HepG2 (cell line): ENCODE measurements around the gene C10orf71. TPM values are rescaled to one million over a fixed set of nuclear protein-coding genes. Genes with fewer than 3 reads are reported as not detected.

Source experiments
- ATAC-seq: fragments of 200-7000 bp; cut with Tn5 transposase; 3 replicates; pipeline ENCODE4 v1.9.1; 2020; ENCODE audit warnings: mild to moderate bottlenecking, moderate library complexity
- BruUV-seq: library from RNA; stranded (reverse); fragments of 400-500 nt; replicated peaks from 2 replicates; lab custom pipeline; 2021; lab: Mats Ljungman, UMichigan
- CTCF ChIA-PET: fragments of 300-600 bp; formaldehyde crosslinking; extraction: SDS; loops from one replicate; lab custom pipeline; 2021; ENCODE audit warnings: low total read pairs, inconsistent platforms, low intra/inter-chr PET ratio; lab: Yijun Ruan, JAX
- POLR2A ChIA-PET: fragments of 350-600 bp; sonication (Branson Sonifier 250); formaldehyde crosslinking; loops from one replicate; lab custom pipeline; 2020; ENCODE audit warnings: antibody characterized with exemption, inconsistent platforms; lab: Yijun Ruan, JAX
- DNase-seq: peaks from one replicate; pipeline ENCODE4 v3.0.0-alpha.2; 2015; ENCODE audit warnings: low spot score
- FAIRE-seq: peaks from 3 replicates; lab custom pipeline; 2011; peaks lifted over from hg19 to GRCh38; lab: Jason Lieb, UNC
- H2AFZ ChIP-seq: one replicate; pipeline ENCODE4 v1.6.1; 2011; ENCODE audit warnings: low read length, inconsistent platforms
- H3K27ac ChIP-seq: fragments of 300-600 bp; 3 replicates; pipeline ENCODE4 v1.8.0; 2011; ENCODE audit warnings: mixed run types, mild to moderate bottlenecking, mixed read lengths, low read length, inconsistent platforms; ENCODE audit not compliant: insufficient read depth; ENCODE audit errors: extremely low read length
- H3K27me3 ChIP-seq, 2 experiments: fragments of 200-600 bp in 1 of 2; 2 replicates in 1 of 2; 3 replicates in 1 of 2; pipeline versions ENCODE4 v1.6.0 to v1.8.0; 2011; ENCODE audit warnings: low read length in 2 of 2, mild to moderate bottlenecking in 2 of 2, moderate library complexity in 2 of 2, inconsistent platforms in 1 of 2; ENCODE audit not compliant: insufficient read depth in 2 of 2, control insufficient read depth in 1 of 2
- H3K36me3 ChIP-seq, 2 experiments: fragments of 200-600 bp in 1 of 2; replicated peaks in 1 of 2; 2 replicates in 1 of 2; 3 replicates in 1 of 2; pipeline versions ENCODE4 v1.5.1 to v1.8.0; 2011; ENCODE audit warnings: low read length in 2 of 2, inconsistent platforms in 1 of 2; ENCODE audit not compliant: insufficient read depth in 2 of 2, control insufficient read depth in 1 of 2
- H3K4me1 ChIP-seq: 2 replicates; pipeline ENCODE4 v1.5.1; 2012; ENCODE audit warnings: low read length, inconsistent platforms; ENCODE audit not compliant: insufficient read depth
- H3K4me2 ChIP-seq: 2 replicates; pipeline ENCODE4 v1.6.0; 2011; ENCODE audit warnings: low read depth, low read length, inconsistent platforms
- H3K4me3 ChIP-seq, 3 experiments: fragments of 200-600 bp in 1 of 3; sonication (generic), shearing (Covaris generic) in 1 of 3; replicated peaks in 1 of 3; 2 replicates each; pipeline ENCODE4 v1.5.1; 2011 to 2016; ENCODE audit warnings: low read length in 3 of 3, inconsistent platforms in 2 of 3, low read depth in 2 of 3, mild to moderate bottlenecking in 2 of 3, control low read depth in 1 of 3, mixed read lengths in 1 of 3; ENCODE audit not compliant: insufficient read depth in 1 of 3
- H3K79me2 ChIP-seq: one replicate; pipeline ENCODE4 v1.6.1; 2011; ENCODE audit warnings: low read length, inconsistent platforms; ENCODE audit not compliant: insufficient read depth
- H3K9ac ChIP-seq: 2 replicates; pipeline ENCODE4 v1.6.0; 2011; ENCODE audit warnings: mild to moderate bottlenecking, low read depth, low read length, inconsistent platforms; ENCODE audit not compliant: insufficient read depth
- H3K9me3 ChIP-seq: 2 replicates; pipeline ENCODE4 v1.5.1; 2012; ENCODE audit warnings: mild to moderate bottlenecking, low read length
- H4K20me1 ChIP-seq: 2 replicates; pipeline ENCODE4 v1.6.0; 2011; ENCODE audit warnings: inconsistent platforms, mild to moderate bottlenecking, low read length, moderate library complexity; ENCODE audit not compliant: insufficient read depth
- CC2D1A ChIP-seq: sonication (generic); formaldehyde crosslinking; IDR thresholded peaks from 2 replicates; pipeline ENCODE4 v1.8.1; 2023; ENCODE audit warnings: mild to moderate bottlenecking, missing genetic modification reagents
- CENPX ChIP-seq: sonication (generic); formaldehyde crosslinking; IDR thresholded peaks from 2 replicates; pipeline ENCODE4 v1.9.0; 2021; ENCODE audit warnings: mild to moderate bottlenecking, missing genetic modification reagents, moderate library complexity
- MYC ChIP-seq: sonication (generic); formaldehyde crosslinking; IDR thresholded peaks from 2 replicates; pipeline ENCODE4 v1.9.0; 2021; ENCODE audit warnings: missing genetic modification reagents, borderline replicate concordance
- NFE2 ChIP-seq: sonication (generic); formaldehyde crosslinking; IDR thresholded peaks from 2 replicates; pipeline ENCODE4 v1.4.0; 2020; ENCODE audit warnings: missing genetic modification reagents
- RXRA ChIP-seq: sonication (generic); formaldehyde crosslinking; IDR thresholded peaks from 2 replicates; pipeline ENCODE4 v1.5.1; 2020; ENCODE audit warnings: missing genetic modification reagents
- ZSCAN20 ChIP-seq: sonication (generic); formaldehyde crosslinking; IDR thresholded peaks from 2 replicates; pipeline ENCODE4 v1.4.0; 2020; ENCODE audit warnings: missing genetic modification reagents, mild to moderate bottlenecking, borderline replicate concordance
- ZSCAN31 ChIP-seq: sonication (generic); formaldehyde crosslinking; IDR thresholded peaks from 2 replicates; pipeline ENCODE4 v1.5.0; 2020; ENCODE audit warnings: low read depth, mild to moderate bottlenecking, missing genetic modification reagents
- WGBS: methylation state at CpG from one replicate; pipeline ENCODE4 v1.1.6; 2017; ENCODE audit warnings: low lambda C conversion rate; 5-methylcytosine and 5-hydroxymethylcytosine counted together
- in situ Hi-C: cut with HindIII; loops from 2 replicates; pipeline ENCODE4 v1.10.0; 2017; ENCODE audit warnings: low pct_unique_long_range_greater_than_20kb; ENCODE audit not compliant: extremely low pct_ligation_motif_present
- intact Hi-C: fragments of 100-400 bp; cut with micrococcal nuclease; formaldehyde crosslinking; loops from one replicate; pipeline ENCODE4 v1.10.0; 2022; ENCODE audit not compliant: unreplicated experiment
- polyA plus RNA-seq, 8 experiments: library from polyadenylated mRNA; depleted of rRNA in 3 of 8; stranded (reverse) in 7 of 8; unstranded in 1 of 8; fragments of >200 nt; fragmentation: Illumina TruSeq in 4 of 8; extraction: Trizol in 4 of 8; gene quantifications; 2 replicates each; pipeline versions ENCODE4 v1.2.1 to v1.2.3, GENCODE V29; 2011 to 2016; ENCODE audit warnings: low read depth in 4 of 8, missing spikeins in 1 of 8, mixed read lengths in 1 of 8; ENCODE audit not compliant: insufficient read depth in 1 of 8
- total RNA-seq, 5 experiments: library from RNA; depleted of rRNA; stranded (reverse); fragments of >200 nt; fragmentation: Illumina TruSeq; extraction: Trizol; gene quantifications; 2 replicates each; pipeline ENCODE4 v1.2.3, GENCODE V29; 2016; ENCODE audit warnings: low read depth in 1 of 5
- TF ChIP-seq, protein P1 (sequence below): sonication (generic); formaldehyde crosslinking; IDR thresholded peaks from 2 replicates; pipeline ENCODE4 v1.4.0; 2020; ENCODE audit warnings: missing genetic modification reagents, borderline replicate concordance
- TF ChIP-seq, protein P2 (sequence below): sonication (generic); formaldehyde crosslinking; conservative IDR thresholded peaks from 2 replicates; pipeline ENCODE4 v1.4.0; 2020; ENCODE audit warnings: mild to moderate bottlenecking, missing genetic modification reagents, moderate library complexity

C10orf71 gene
- total and polyA plus RNA-seq, 2 of the 13 experiments (the other 11 are each of a cell fraction or from before 2014, with no cell fraction given) = not detected

DNA sequence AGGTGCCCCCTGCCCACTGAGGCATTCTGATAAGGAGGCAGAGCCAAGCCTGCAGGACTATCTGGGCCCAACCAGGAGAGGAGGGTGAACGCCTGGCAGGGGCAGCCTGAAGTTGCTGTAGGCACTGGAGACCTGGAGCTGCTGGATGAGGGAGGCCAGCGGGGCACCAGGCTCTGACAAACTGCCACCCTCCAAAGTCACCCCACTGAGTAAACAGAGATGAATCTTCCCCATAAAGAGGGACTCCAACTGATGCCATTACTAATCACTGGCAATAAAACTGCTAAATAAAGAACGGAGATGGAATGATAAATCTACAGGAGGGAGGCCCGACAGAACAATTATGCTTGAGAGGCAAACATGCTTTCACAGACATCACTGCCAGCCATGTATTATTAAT lies 52.7 kb downstream of the C10orf71 start:
- no peak overlapping the region for H3K9ac ChIP-seq
- ATAC-seq (no peak), DNase-seq (no peak), FAIRE-seq (no peak)
- H3K36me3 ChIP-seq = no peaks in the 10 kb centered on the region
- H3K4me2 ChIP-seq = no peak overlapping the region
- no peak overlapping the region for H3K27ac ChIP-seq
- ChIA-PET CTCF (no interaction called here), POLR2A (no interaction called here)
- H3K4me1 ChIP-seq = no peaks in the 10 kb centered on the region
- 0% methylated on average over 4 of the region's 4 CpGs for WGBS
- H3K27me3 ChIP-seq = no peaks in the 10 kb centered on the region
- no peaks in the 10 kb centered on the region for H3K9me3 ChIP-seq
- no peaks in the 10 kb centered on the region for H3K79me2 ChIP-seq
- no TSS peak for BruUV-seq
- intact Hi-C loops = no loop called here
- in situ Hi-C loops = no loop called here
- H2AFZ ChIP-seq = no peak overlapping the region
- TF ChIP-seq CC2D1A (no peak), ZSCAN20 (CRISPR knock-in tag) (no peak), RXRA (CRISPR knock-in tag) (no peak), ZSCAN31 (CRISPR knock-in tag) (no peak), NFE2 (CRISPR knock-in tag) (no peak), MYC (no peak), CENPX (CRISPR knock-in tag) (no peak)
- TF ChIP-seq, protein P1, sequence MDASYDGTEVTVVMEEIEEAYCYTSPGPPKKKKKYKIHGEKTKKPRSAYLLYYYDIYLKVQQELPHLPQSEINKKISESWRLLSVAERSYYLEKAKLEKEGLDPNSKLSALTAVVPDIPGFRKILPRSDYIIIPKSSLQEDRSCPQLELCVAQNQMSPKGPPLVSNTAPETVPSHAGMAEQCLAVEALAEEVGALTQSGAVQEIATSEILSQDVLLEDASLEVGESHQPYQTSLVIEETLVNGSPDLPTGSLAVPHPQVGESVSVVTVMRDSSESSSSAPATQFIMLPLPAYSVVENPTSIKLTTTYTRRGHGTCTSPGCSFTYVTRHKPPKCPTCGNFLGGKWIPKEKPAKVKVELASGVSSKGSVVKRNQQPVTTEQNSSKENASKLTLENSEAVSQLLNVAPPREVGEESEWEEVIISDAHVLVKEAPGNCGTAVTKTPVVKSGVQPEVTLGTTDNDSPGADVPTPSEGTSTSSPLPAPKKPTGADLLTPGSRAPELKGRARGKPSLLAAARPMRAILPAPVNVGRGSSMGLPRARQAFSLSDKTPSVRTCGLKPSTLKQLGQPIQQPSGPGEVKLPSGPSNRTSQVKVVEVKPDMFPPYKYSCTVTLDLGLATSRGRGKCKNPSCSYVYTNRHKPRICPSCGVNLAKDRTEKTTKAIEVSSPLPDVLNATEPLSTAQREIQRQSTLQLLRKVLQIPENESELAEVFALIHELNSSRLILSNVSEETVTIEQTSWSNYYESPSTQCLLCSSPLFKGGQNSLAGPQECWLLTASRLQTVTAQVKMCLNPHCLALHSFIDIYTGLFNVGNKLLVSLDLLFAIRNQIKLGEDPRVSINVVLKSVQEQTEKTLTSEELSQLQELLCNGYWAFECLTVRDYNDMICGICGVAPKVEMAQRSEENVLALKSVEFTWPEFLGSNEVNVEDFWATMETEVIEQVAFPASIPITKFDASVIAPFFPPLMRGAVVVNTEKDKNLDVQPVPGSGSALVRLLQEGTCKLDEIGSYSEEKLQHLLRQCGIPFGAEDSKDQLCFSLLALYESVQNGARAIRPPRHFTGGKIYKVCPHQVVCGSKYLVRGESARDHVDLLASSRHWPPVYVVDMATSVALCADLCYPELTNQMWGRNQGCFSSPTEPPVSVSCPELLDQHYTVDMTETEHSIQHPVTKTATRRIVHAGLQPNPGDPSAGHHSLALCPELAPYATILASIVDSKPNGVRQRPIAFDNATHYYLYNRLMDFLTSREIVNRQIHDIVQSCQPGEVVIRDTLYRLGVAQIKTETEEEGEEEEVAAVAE = no peak
- TF ChIP-seq, protein P2, sequence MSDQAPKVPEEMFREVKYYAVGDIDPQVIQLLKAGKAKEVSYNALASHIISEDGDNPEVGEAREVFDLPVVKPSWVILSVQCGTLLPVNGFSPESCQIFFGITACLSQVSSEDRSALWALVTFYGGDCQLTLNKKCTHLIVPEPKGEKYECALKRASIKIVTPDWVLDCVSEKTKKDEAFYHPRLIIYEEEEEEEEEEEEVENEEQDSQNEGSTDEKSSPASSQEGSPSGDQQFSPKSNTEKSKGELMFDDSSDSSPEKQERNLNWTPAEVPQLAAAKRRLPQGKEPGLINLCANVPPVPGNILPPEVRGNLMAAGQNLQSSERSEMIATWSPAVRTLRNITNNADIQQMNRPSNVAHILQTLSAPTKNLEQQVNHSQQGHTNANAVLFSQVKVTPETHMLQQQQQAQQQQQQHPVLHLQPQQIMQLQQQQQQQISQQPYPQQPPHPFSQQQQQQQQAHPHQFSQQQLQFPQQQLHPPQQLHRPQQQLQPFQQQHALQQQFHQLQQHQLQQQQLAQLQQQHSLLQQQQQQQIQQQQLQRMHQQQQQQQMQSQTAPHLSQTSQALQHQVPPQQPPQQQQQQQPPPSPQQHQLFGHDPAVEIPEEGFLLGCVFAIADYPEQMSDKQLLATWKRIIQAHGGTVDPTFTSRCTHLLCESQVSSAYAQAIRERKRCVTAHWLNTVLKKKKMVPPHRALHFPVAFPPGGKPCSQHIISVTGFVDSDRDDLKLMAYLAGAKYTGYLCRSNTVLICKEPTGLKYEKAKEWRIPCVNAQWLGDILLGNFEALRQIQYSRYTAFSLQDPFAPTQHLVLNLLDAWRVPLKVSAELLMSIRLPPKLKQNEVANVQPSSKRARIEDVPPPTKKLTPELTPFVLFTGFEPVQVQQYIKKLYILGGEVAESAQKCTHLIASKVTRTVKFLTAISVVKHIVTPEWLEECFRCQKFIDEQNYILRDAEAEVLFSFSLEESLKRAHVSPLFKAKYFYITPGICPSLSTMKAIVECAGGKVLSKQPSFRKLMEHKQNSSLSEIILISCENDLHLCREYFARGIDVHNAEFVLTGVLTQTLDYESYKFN (CRISPR knock-in tag) = no peak
- no peak overlapping the region for H3K4me3 ChIP-seq
- H4K20me1 ChIP-seq = no peaks in the 10 kb centered on the region
